ENCODE data around the gene BLTP1.

The BLTP1 gene

GRCh38 chr4:122178961-122179360 is 26.8 kb downstream of the BLTP1 start:
- Histone ChIP-seq H3K27ac (ENCODE audit: extremely low read depth, low read depth, low read length) (no peak overlapping the region), H3K36me3 (ENCODE audit: control insufficient read depth in 2 of 2, insufficient read depth in 1 of 2, low read length in 2 of 2) (peaks cover 0 to 39% of the 10 kb centered on the region in 2 experiments), H3K4me3 (ENCODE audit: low read depth, low read length) (no peak overlapping the region), H3K9me3 (ENCODE audit: control insufficient read depth, insufficient read depth, low read depth, low read length) (no peaks in the 10 kb centered on the region), H3K4me1 (ENCODE audit: control insufficient read depth, insufficient read depth, low read length) (no peaks in the 10 kb centered on the region)
- TF ChIP-seq ZBTB11 (tag by site-specific recombination; conservative IDR thresholded peaks at IDR 0.05; ENCODE audit: low read depth) (no peak), ZNF24 (tag by site-specific recombination; IDR thresholded peaks at IDR 0.05) (no peak), ZFP37 (tag by site-specific recombination; IDR thresholded peaks at IDR 0.05) (no peak), ZNF23 (tag by site-specific recombination; IDR thresholded peaks at IDR 0.05; ENCODE audit: borderline replicate concordance) (no peak), ZNF843 (tag by site-specific recombination; IDR thresholded peaks at IDR 0.05) (no peak), ZNF664 (tag by site-specific recombination; IDR thresholded peaks at IDR 0.05) (no peak), KLF8 (tag by site-specific recombination; IDR thresholded peaks at IDR 0.05) (no peak), KLF16 (tag by site-specific recombination; IDR thresholded peaks at IDR 0.05) (no peak)
- POLR2A ChIA-PET: no interaction called here
- CTCF ChIA-PET: no interaction called here

- no peak overlapping the region for H3K4me3 ChIP-seq (ENCODE audit: low read depth, low read length)
- H3K27ac ChIP-seq (ENCODE audit: extremely low read depth, low read depth, low read length): no peak overlapping the region
- no peaks in the 10 kb centered on the region for H3K4me1 ChIP-seq (ENCODE audit: control insufficient read depth, insufficient read depth, low read length)
- CTCF ChIA-PET: no interaction called here
- POLR2A ChIA-PET: no interaction called here
- TF ChIP-seq MYNN (tag by site-specific recombination; IDR thresholded peaks at IDR 0.05; ENCODE audit: borderline replicate concordance): no peak
- TF ChIP-seq ZNF266 (tag by site-specific recombination; IDR thresholded peaks at IDR 0.05; ENCODE audit: low read depth): no peak
- no peak for TF ChIP-seq ZNF555 (tag by site-specific recombination; conservative IDR thresholded peaks at IDR 0.05)
- TF ChIP-seq ZFHX2 (tag by site-specific recombination; conservative IDR thresholded peaks at IDR 0.05): no peak
- TF ChIP-seq ZNF311 (tag by site-specific recombination; IDR thresholded peaks at IDR 0.05; ENCODE audit: borderline replicate concordance): no peak
- TF ChIP-seq ZNF571 (tag by site-specific recombination; IDR thresholded peaks at IDR 0.05): no peak
- no peak for TF ChIP-seq YY1 (tag by site-specific recombination; IDR thresholded peaks at IDR 0.05)
- H3K9me3 ChIP-seq (ENCODE audit: control insufficient read depth, insufficient read depth, low read depth, low read length): no peaks in the 10 kb centered on the region
- H3K36me3 ChIP-seq (ENCODE audit: control insufficient read depth in 2 of 2, insufficient read depth in 1 of 2, low read length in 2 of 2): peaks cover 0 to 33% of the 10 kb centered on the region in 2 experiments; a peak in 1 of 3 replicates
Observed at GRCh38 chr4:122195718-122196117, 43.6 kb downstream of the BLTP1 start.
